ENCODE results near the gene ZNF587. TPM values are rescaled to one million over a fixed set of nuclear protein-coding genes. Genes with fewer than 3 reads are reported as not detected.

Gene ZNF587
- total RNA-seq, 1 experiment from 2014 or later = 7.6 TPM

GRCh38 chr19:57905258-57905657 is 55.6 kb downstream of the ZNF587 start:
- Histone ChIP-seq H3K36me3 (peaks cover 19% of the 10 kb centered on the region), H3K9me3 (peaks cover 10% of the 10 kb centered on the region), H3K27me3 (no peaks in the 10 kb centered on the region), H3K4me3 (no peak overlapping the region)
- DNase-seq = no peak

- H3K9me3 ChIP-seq = peaks cover 18% of the 10 kb centered on the region
- H3K27me3 ChIP-seq = no peaks in the 10 kb centered on the region
- DNase-seq = no peak
- no peak overlapping the region for H3K4me3 ChIP-seq
- H3K36me3 ChIP-seq = peaks cover 36% of the 10 kb centered on the region
Observed at GRCh38 chr19:57907394-57907793, 57.7 kb downstream of the ZNF587 start.

- H3K36me3 ChIP-seq = peaks cover 32% of the 10 kb centered on the region
- no peak for DNase-seq
Observed at GRCh38 chr19:57914531-57914930, 64.9 kb downstream of the ZNF587 start.

More at GRCh38 chr19:57914531-57914930, 64.9 kb downstream of the ZNF587 start:
- Histone ChIP-seq H3K27me3 (no peaks in the 10 kb centered on the region), H3K9me3 (peaks cover 15% of the 10 kb centered on the region), H3K4me3 (no peak overlapping the region)

Other genes with a start within 250 kb of the ZNF587 start
- gene ZNF530, start 250.0 kb upstream of the ZNF587 start, total RNA-seq (2014; rRNA removed; shearing (Covaris generic); ENCODE audit: low replicate concordance) = 3.4 and 9.4 TPM in 2 replicates
- 5.0 and 14.1 TPM in 2 replicates for gene ZNF134, start 235.6 kb upstream of the ZNF587 start, total RNA-seq (2014; rRNA removed; shearing (Covaris generic); ENCODE audit: low replicate concordance)
- 2.5 and 4.5 TPM in 2 replicates for gene ZNF211, start 216.7 kb upstream of the ZNF587 start, total RNA-seq (2014; rRNA removed; shearing (Covaris generic); ENCODE audit: low replicate concordance)
- gene ZSCAN4, start 180.9 kb upstream of the ZNF587 start, total RNA-seq (2014; rRNA removed; shearing (Covaris generic); ENCODE audit: low replicate concordance) = not detected in 2 replicates
- gene ZNF551, start 167.9 kb upstream of the ZNF587 start, total RNA-seq (2014; rRNA removed; shearing (Covaris generic); ENCODE audit: low replicate concordance) = 4.6 and 41.6 TPM in 2 replicates
- gene ZNF154, start 140.7 kb upstream of the ZNF587 start, total RNA-seq (2014; rRNA removed; shearing (Covaris generic); ENCODE audit: low replicate concordance) = not detected in 2 replicates
- 1.4 TPM in 1 of 2 replicates, not detected in the other for gene ZNF671, start 122.2 kb upstream of the ZNF587 start, total RNA-seq (2014; rRNA removed; shearing (Covaris generic); ENCODE audit: low replicate concordance)
- 7.7 and 10.0 TPM in 2 replicates for gene ZNF776, start 103.0 kb upstream of the ZNF587 start, total RNA-seq (2014; rRNA removed; shearing (Covaris generic); ENCODE audit: low replicate concordance)
- 3.3 and 5.7 TPM in 2 replicates for gene ZNF586, start 80.2 kb upstream of the ZNF587 start, total RNA-seq (2014; rRNA removed; shearing (Covaris generic); ENCODE audit: low replicate concordance)
- gene ZNF552, start 34.9 kb upstream of the ZNF587 start, total RNA-seq (2014; rRNA removed; shearing (Covaris generic); ENCODE audit: low replicate concordance) = 2.6 and 4.2 TPM in 2 replicates
- gene ZNF587B, start 19.6 kb upstream of the ZNF587 start, total RNA-seq (2014; rRNA removed; shearing (Covaris generic); ENCODE audit: low replicate concordance) = 4.6 and 7.6 TPM in 2 replicates
- 0.56 and 2.4 TPM in 2 replicates for gene ZNF814, start 39.2 kb downstream of the ZNF587 start, total RNA-seq (2014; rRNA removed; shearing (Covaris generic); ENCODE audit: low replicate concordance)
- gene ZNF417, start 66.7 kb downstream of the ZNF587 start, total RNA-seq (2014; rRNA removed; shearing (Covaris generic); ENCODE audit: low replicate concordance) = 3.1 and 7.4 TPM in 2 replicates
- gene ZNF418, start 85.5 kb downstream of the ZNF587 start, total RNA-seq (2014; rRNA removed; shearing (Covaris generic); ENCODE audit: low replicate concordance) = not detected in 2 replicates
- gene ZNF256, start 97.8 kb downstream of the ZNF587 start, total RNA-seq (2014; rRNA removed; shearing (Covaris generic); ENCODE audit: low replicate concordance) = 1.1 and 3.2 TPM in 2 replicates
- not detected in 2 replicates for gene C19orf18, start 124.7 kb downstream of the ZNF587 start, total RNA-seq (2014; rRNA removed; shearing (Covaris generic); ENCODE audit: low replicate concordance)
- gene ZNF606, start 153.0 kb downstream of the ZNF587 start, total RNA-seq (2014; rRNA removed; shearing (Covaris generic); ENCODE audit: low replicate concordance) = 11.5 and 12.4 TPM in 2 replicates
- gene ZSCAN1, start 184.2 kb downstream of the ZNF587 start, total RNA-seq (2014; rRNA removed; shearing (Covaris generic); ENCODE audit: low replicate concordance) = not detected in 2 replicates
- gene ZNF135, start 209.4 kb downstream of the ZNF587 start, total RNA-seq (2014; rRNA removed; shearing (Covaris generic); ENCODE audit: low replicate concordance) = not detected in 2 replicates
- 3.8 and 8.2 TPM in 2 replicates for gene ZSCAN18, start 248.4 kb downstream of the ZNF587 start, total RNA-seq (2014; rRNA removed; shearing (Covaris generic); ENCODE audit: low replicate concordance)

All from MG63 (cell line).